IMR-90 (cell line): ENCODE results near the gene SORCS1. TPM values are rescaled to one million over a fixed set of nuclear protein-coding genes. Genes with fewer than 3 reads are reported as not detected.

ENCODE experiments used
- ATAC-seq: fragments of 200-7000 bp; cut with Tn5 transposase; 2 replicates; pipeline ENCODE4 v1.9.1; 2020; ENCODE audit warnings: low read depth, mild to moderate bottlenecking, moderate library complexity
- BruUV-seq: library from RNA; stranded (reverse); fragments of 400-500 nt; replicated peaks from 2 replicates; lab custom pipeline; 2021; lab: Mats Ljungman, UMichigan
- CTCF ChIA-PET: fragments of 300-600 bp; formaldehyde crosslinking; extraction: SDS; loops from one replicate; lab custom pipeline; 2021; ENCODE audit warnings: antibody characterized with exemption; lab: Yijun Ruan, JAX
- POLR2A ChIA-PET: fragments of 300-600 bp; sonication (Branson Sonifier 250); formaldehyde crosslinking; loops from one replicate; lab custom pipeline; 2022; ENCODE audit warnings: antibody characterized with exemption; ENCODE audit not compliant: unreplicated experiment; lab: Charles Lee
- DNase-seq: peaks from one replicate; pipeline ENCODE4 v3.0.0; 2013
- H2AFZ ChIP-seq: replicated peaks from 2 replicates; pipeline ENCODE3; 2013; ENCODE audit warnings: low read length, mild to moderate bottlenecking; ENCODE audit not compliant: poor library complexity
- H2AK5ac ChIP-seq: 2 replicates; pipeline ENCODE4 v1.6.1; 2013; ENCODE audit warnings: low read depth, low read length, inconsistent platforms
- H2AK9ac ChIP-seq: replicated peaks from 2 replicates; pipeline ENCODE3; 2013; ENCODE audit warnings: mild to moderate bottlenecking, low read depth, low read length, moderate library complexity; ENCODE audit not compliant: poor library complexity
- H2BK120ac ChIP-seq: 2 replicates; pipeline ENCODE4 v1.6.1; 2013; ENCODE audit warnings: low read depth, low read length, inconsistent platforms
- H2BK15ac ChIP-seq: 3 replicates; pipeline ENCODE4 v1.6.1; 2013; ENCODE audit warnings: low read depth, low read length, inconsistent platforms
- H2BK20ac ChIP-seq: 2 replicates; pipeline ENCODE4 v1.6.1; 2013; ENCODE audit warnings: low read depth, mild to moderate bottlenecking, inconsistent platforms, low read length, moderate library complexity
- H2BK5ac ChIP-seq: 2 replicates; pipeline ENCODE4 v1.6.1; 2013; ENCODE audit warnings: mild to moderate bottlenecking, low read depth, low read length, inconsistent platforms; ENCODE audit not compliant: poor library complexity, severe bottlenecking
- H3K14ac ChIP-seq: replicated peaks from 2 replicates; pipeline ENCODE4 v1.6.1; 2013; ENCODE audit warnings: low read depth, low read length, inconsistent platforms
- H3K18ac ChIP-seq: 2 replicates; pipeline ENCODE4 v1.6.1; 2013; ENCODE audit warnings: low read depth, low read length, control low read depth
- H3K23ac ChIP-seq: 2 replicates; pipeline ENCODE4 v1.6.1; 2013; ENCODE audit warnings: low read depth, low read length, inconsistent platforms
- H3K27ac ChIP-seq: 2 replicates; pipeline ENCODE4 v1.5.1; 2013; ENCODE audit warnings: mild to moderate bottlenecking, control low read depth, low read length; ENCODE audit not compliant: insufficient read depth
- H3K27me3 ChIP-seq: 2 replicates; pipeline ENCODE4 v1.6.1; 2013; ENCODE audit warnings: low read length; ENCODE audit not compliant: control insufficient read depth, insufficient read depth
- H3K36me3 ChIP-seq: 2 replicates; pipeline ENCODE4 v1.6.1; 2013; ENCODE audit warnings: low read length, mixed read lengths; ENCODE audit not compliant: control insufficient read depth, insufficient read depth
- H3K4ac ChIP-seq: 2 replicates; pipeline ENCODE4 v1.6.1; 2013; ENCODE audit warnings: low read depth, low read length, inconsistent platforms
- H3K4me1 ChIP-seq: 2 replicates; pipeline ENCODE4 v1.6.1; 2013; ENCODE audit warnings: low read length, mixed read lengths; ENCODE audit not compliant: control insufficient read depth, insufficient read depth
- H3K4me2 ChIP-seq: 2 replicates; pipeline ENCODE4 v1.6.1; 2013; ENCODE audit warnings: low read depth, mild to moderate bottlenecking, control low read depth, low read length, moderate library complexity
- H3K4me3 ChIP-seq: 2 replicates; pipeline ENCODE4 v1.5.1; 2013; ENCODE audit warnings: low read depth, mild to moderate bottlenecking, control low read depth, low read length, moderate library complexity; ENCODE audit not compliant: insufficient read depth
- H3K56ac ChIP-seq: 2 replicates; pipeline ENCODE4 v1.6.1; 2013; ENCODE audit warnings: low read length, inconsistent platforms; ENCODE audit not compliant: insufficient read depth; ENCODE audit errors: extremely low read depth
- H3K79me1 ChIP-seq, 2 experiments: 2 replicates each; pipeline ENCODE4 v1.6.1; 2013; ENCODE audit warnings: low read length in 2 of 2, inconsistent platforms in 1 of 2, low read depth in 1 of 2
- H3K9ac ChIP-seq: 2 replicates; pipeline ENCODE4 v1.6.1; 2013; ENCODE audit warnings: low read depth, low read length, control low read depth
- H3K9me1 ChIP-seq: 2 replicates; pipeline ENCODE4 v1.6.1; 2013; ENCODE audit warnings: low read length, inconsistent platforms; ENCODE audit not compliant: insufficient read depth
- H3K9me3 ChIP-seq: 2 replicates; pipeline ENCODE4 v1.6.1; 2013; ENCODE audit warnings: low read length; ENCODE audit not compliant: control insufficient read depth, insufficient read depth
- H4K20me1 ChIP-seq: 2 replicates; pipeline ENCODE4 v1.6.1; 2013; ENCODE audit warnings: low read length, inconsistent platforms; ENCODE audit not compliant: insufficient read depth
- H4K5ac ChIP-seq: 2 replicates; pipeline ENCODE4 v1.6.1; 2013; ENCODE audit warnings: mild to moderate bottlenecking, low read depth, low read length, control low read depth
- H4K8ac ChIP-seq, 2 experiments: 2 replicates each; pipeline ENCODE4 v1.6.1; 2013; ENCODE audit warnings: low read depth in 2 of 2, low read length in 2 of 2, control low read depth in 1 of 2, inconsistent platforms in 1 of 2
- H4K91ac ChIP-seq: 2 replicates; pipeline ENCODE4 v1.6.1; 2013; ENCODE audit warnings: low read depth, low read length, inconsistent platforms; ENCODE audit not compliant: insufficient read depth
- BHLHE40 ChIP-seq: fragments of 150-350 bp; IDR thresholded peaks from 2 replicates; pipeline ENCODE4 v1.6.1; 2016; ENCODE audit warnings: mild to moderate bottlenecking, low read depth, low read length
- CEBPB ChIP-seq: IDR thresholded peaks from 2 replicates; pipeline ENCODE4 v1.6.1; 2012; ENCODE audit warnings: low read depth, low read length, improper control_type of control experiment
- CHD1 ChIP-seq: IDR thresholded peaks from 2 replicates; pipeline ENCODE4 v1.6.1; 2012; ENCODE audit warnings: low read depth, low read length, improper control_type of control experiment
- CTCF ChIP-seq: conservative IDR thresholded peaks from 2 replicates; pipeline ENCODE4 v1.5.1; 2012; ENCODE audit warnings: mild to moderate bottlenecking, low read depth, low read length, improper control_type of control experiment
- ELK1 ChIP-seq: fragments of 150-350 bp; IDR thresholded peaks from 2 replicates; pipeline ENCODE4 v1.6.1; 2016; ENCODE audit warnings: low read depth, mild to moderate bottlenecking, low read length, moderate library complexity, borderline replicate concordance
- FOS ChIP-seq: fragments of 150-350 bp; IDR thresholded peaks from 2 replicates; pipeline ENCODE4 v1.6.1; 2016; ENCODE audit warnings: low read depth, low read length
- MAFK ChIP-seq: IDR thresholded peaks from 2 replicates; pipeline ENCODE4 v1.6.1; 2012; ENCODE audit warnings: low read depth, low read length, improper control_type of control experiment
- MAZ ChIP-seq: IDR thresholded peaks from 2 replicates; pipeline ENCODE4 v1.6.1; 2012; ENCODE audit warnings: low read depth, mild to moderate bottlenecking, low read length, improper control_type of control experiment, moderate library complexity, borderline replicate concordance
- MXI1 ChIP-seq: IDR thresholded peaks from 2 replicates; pipeline ENCODE4 v1.6.1; 2012; ENCODE audit warnings: low read depth, mild to moderate bottlenecking, low read length, moderate library complexity, borderline replicate concordance
- NFE2L2 ChIP-seq: fragments of 150-350 bp; IDR thresholded peaks from 2 replicates; pipeline ENCODE4 v1.6.1; 2016; ENCODE audit warnings: low read depth, mild to moderate bottlenecking, low read length
- POLR2A ChIP-seq: IDR thresholded peaks from 2 replicates; pipeline ENCODE4 v1.6.1; 2012; ENCODE audit warnings: mild to moderate bottlenecking, low read depth, low read length
- RAD21 ChIP-seq: IDR thresholded peaks from 2 replicates; pipeline ENCODE4 v1.6.1; 2012; ENCODE audit warnings: low read length, improper control_type of control experiment
- RCOR1 ChIP-seq: IDR thresholded peaks from 2 replicates; pipeline ENCODE4 v1.6.1; 2012; ENCODE audit warnings: mild to moderate bottlenecking, low read length, improper control_type of control experiment; ENCODE audit not compliant: insufficient replicate concordance
- RFX5 ChIP-seq: IDR thresholded peaks from 2 replicates; pipeline ENCODE4 v1.8.0; 2012; ENCODE audit warnings: low read depth, mild to moderate bottlenecking, low read length, moderate library complexity
- SMC3 ChIP-seq: fragments of 150-350 bp; IDR thresholded peaks from 2 replicates; pipeline ENCODE4 v1.6.1; 2016; ENCODE audit warnings: low read depth, mild to moderate bottlenecking, antibody characterized with exemption, low read length, moderate library complexity
- WGBS, 2 experiments: methylation state at CpG; one replicate each; pipeline versions ENCODE4 v1.1.5 to v1.1.7; 2013; ENCODE audit warnings: missing lambda C conversion rate in 2 of 2; ENCODE audit not compliant: insufficient read length in 1 of 2; ENCODE audit errors: extremely low coverage in 2 of 2; 5-methylcytosine and 5-hydroxymethylcytosine counted together
- dilution Hi-C: fragments of 300-500 bp; cut with HindIII; formaldehyde crosslinking; loops from one replicate; pipeline ENCODE4 v1.14.3; 2018; ENCODE audit warnings: low sequenced_read_pairs; ENCODE audit not compliant: unreplicated experiment
- in situ Hi-C: fragments of 300-500 bp; cut with MboI; formaldehyde crosslinking; loops from 3 replicates; pipeline ENCODE4 v1.14.3; 2019; ENCODE audit warnings: low sequenced_read_pairs, inconsistent platforms, mixed read lengths
- intact Hi-C: fragments of 100-400 bp; cut with micrococcal nuclease; formaldehyde crosslinking; loops from 2 replicates; pipeline ENCODE4 v1.10.0; 2022
- polyA plus RNA-seq, 3 experiments: library from polyadenylated mRNA; depleted of rRNA; stranded (reverse); fragments of >200 nt; gene quantifications; 2 replicates each; pipeline ENCODE4 v1.2.3, GENCODE V29; 2012; ENCODE audit warnings: low replicate concordance in 1 of 3
- total RNA-seq: library from RNA; depleted of rRNA; stranded (reverse); fragments of >200 nt; gene quantifications from 2 replicates; pipeline ENCODE4 v1.2.3, GENCODE V29; 2012
- TF ChIP-seq, protein P1 (sequence below): fragments of 150-350 bp; IDR thresholded peaks from 2 replicates; pipeline ENCODE4 v1.6.1; 2017; ENCODE audit warnings: mild to moderate bottlenecking, antibody characterized with exemption, low read length, low read depth

The SORCS1 gene
- total and polyA plus RNA-seq, 2 of the 4 experiments (the other 2 are of a cell fraction) = under 0.01 TPM; not detected in 1

- no CpG with 5 or more reads among the region's 1 CpG for WGBS, 2 experiments
- Histone ChIP-seq H3K27me3 (no peaks in the 10 kb centered on the region), H3K9ac (no peak overlapping the region), H3K4me2 (no peak overlapping the region), H4K20me1 (no peaks in the 10 kb centered on the region), H3K14ac (no peak overlapping the region), H2BK5ac (no peak overlapping the region), H4K5ac (no peak overlapping the region), H3K36me3 (no peaks in the 10 kb centered on the region), H3K23ac (no peak overlapping the region), H3K4me1 (no peaks in the 10 kb centered on the region), H2BK20ac (no peak overlapping the region), H2AK5ac (no peak overlapping the region), H3K4me3 (no peak overlapping the region), H3K79me1 (no peaks in the 10 kb centered on the region), H2BK15ac (no peak overlapping the region), H4K8ac (no peak overlapping the region), H2BK120ac (no peak overlapping the region), H3K27ac (no peak overlapping the region), H3K9me1 (no peaks in the 10 kb centered on the region), H4K91ac (no peak overlapping the region), H3K4ac (no peak overlapping the region), H3K18ac (no peak overlapping the region), H3K9me3 (peaks cover 13% of the 10 kb centered on the region), H2AFZ (no peak overlapping the region), H2AK9ac (no peak overlapping the region), H3K56ac (no peak overlapping the region)
- DNase-seq (no peak), ATAC-seq (no peak)
- dilution Hi-C loops (no loop called here), intact Hi-C loops (no loop called here), in situ Hi-C loops (no loop called here)
- TF ChIP-seq MAZ (no peak), BHLHE40 (no peak), RFX5 (no peak), POLR2A (no peak), SMC3 (no peak), NFE2L2 (no peak), MXI1 (no peak), CHD1 (no peak), MAFK (no peak), RCOR1 (no peak), CTCF (no peak), FOS (no peak), ELK1 (no peak), RAD21 (no peak), CEBPB (no peak)
- TF ChIP-seq, protein P1, sequence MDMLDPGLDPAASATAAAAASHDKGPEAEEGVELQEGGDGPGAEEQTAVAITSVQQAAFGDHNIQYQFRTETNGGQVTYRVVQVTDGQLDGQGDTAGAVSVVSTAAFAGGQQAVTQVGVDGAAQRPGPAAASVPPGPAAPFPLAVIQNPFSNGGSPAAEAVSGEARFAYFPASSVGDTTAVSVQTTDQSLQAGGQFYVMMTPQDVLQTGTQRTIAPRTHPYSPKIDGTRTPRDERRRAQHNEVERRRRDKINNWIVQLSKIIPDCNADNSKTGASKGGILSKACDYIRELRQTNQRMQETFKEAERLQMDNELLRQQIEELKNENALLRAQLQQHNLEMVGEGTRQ = no peak
- ChIA-PET CTCF (no interaction called here), POLR2A (no interaction called here)
- BruUV-seq = no TSS peak
These were observed 399.2 kb downstream of the SORCS1 start for GRCh38 chr10:106765241-106765754.
